Endothelial cell (in vitro differentiated cells): ENCODE measurements around the gene MED13L. TPM values are rescaled to one million over a fixed set of nuclear protein-coding genes. Genes with fewer than 3 reads are reported as not detected.

Source experiments
- DNase-seq: peaks from one replicate; pipeline ENCODE4 v3.0.0; 2021; ENCODE audit warnings: low spot score
- H3K27ac Mint-ChIP-seq: one replicate; pipeline ENCODE4 v1.8.0; 2021; ENCODE audit warnings: mixed read lengths, inconsistent platforms; ENCODE audit not compliant: unreplicated experiment
- H3K27me3 Mint-ChIP-seq: one replicate; pipeline ENCODE4 v1.8.0; 2021; ENCODE audit warnings: mild to moderate bottlenecking, moderate library complexity, mixed read lengths, inconsistent platforms; ENCODE audit not compliant: unreplicated experiment
- H3K36me3 Mint-ChIP-seq: one replicate; pipeline ENCODE4 v1.8.0; 2021; ENCODE audit warnings: mild to moderate bottlenecking, low read depth, mixed read lengths, inconsistent platforms; ENCODE audit not compliant: unreplicated experiment
- H3K4me1 Mint-ChIP-seq: one replicate; pipeline ENCODE4 v1.8.0; 2021; ENCODE audit warnings: mild to moderate bottlenecking, mixed read lengths, inconsistent platforms; ENCODE audit not compliant: unreplicated experiment
- H3K4me3 Mint-ChIP-seq: one replicate; pipeline ENCODE4 v1.8.0; 2021; ENCODE audit warnings: mild to moderate bottlenecking, mixed read lengths, inconsistent platforms; ENCODE audit not compliant: unreplicated experiment
- H3K9me3 Mint-ChIP-seq: one replicate; pipeline ENCODE4 v1.8.0; 2021; ENCODE audit warnings: mixed read lengths, inconsistent platforms; ENCODE audit not compliant: unreplicated experiment
- CTCF ChIP-seq: fragments of 200-600 bp; sonication (generic); IDR thresholded peaks from one replicate; pipeline ENCODE4 v1.5.0; 2021; ENCODE audit warnings: antibody characterized with exemption; ENCODE audit not compliant: unreplicated experiment
- total RNA-seq: library from RNA; stranded (reverse); fragmentation: NEBNext Ultra II Directional; extraction: Animal tissue kit (Norgen Biotek cat#: 25700); gene quantifications from one replicate; pipeline ENCODE4 v1.2.1, GENCODE V29; 2021; ENCODE audit not compliant: unreplicated experiment

MED13L gene
- total RNA-seq, 1 donor from 2014 or later = 97.0 TPM

- no peak overlapping the region for H3K4me3 Mint-ChIP-seq
- no peak overlapping the region for H3K27ac Mint-ChIP-seq
- H3K4me1 Mint-ChIP-seq = no peaks in the 10 kb centered on the region
- TF ChIP-seq CTCF = no peak
- H3K27me3 Mint-ChIP-seq = no peaks in the 10 kb centered on the region
- H3K36me3 Mint-ChIP-seq = no peaks in the 10 kb centered on the region
- H3K9me3 Mint-ChIP-seq = no peaks in the 10 kb centered on the region
- no peak for DNase-seq
Measured at GRCh38 chr12:116227811-116228210, 49.7 kb downstream of the MED13L start.

GRCh38 chr12:116226026-116226425 is 51.5 kb downstream of the MED13L start:
- no peaks in the 10 kb centered on the region for H3K9me3 Mint-ChIP-seq
- H3K27me3 Mint-ChIP-seq = no peaks in the 10 kb centered on the region
- no peak overlapping the region for H3K27ac Mint-ChIP-seq
- no peak for TF ChIP-seq CTCF
- no peaks in the 10 kb centered on the region for H3K36me3 Mint-ChIP-seq
- H3K4me3 Mint-ChIP-seq = no peak overlapping the region
- H3K4me1 Mint-ChIP-seq = no peaks in the 10 kb centered on the region
- DNase-seq = no peak

GRCh38 chr12:116222358-116222757 is 55.1 kb downstream of the MED13L start:
- H3K4me1 Mint-ChIP-seq = no peaks in the 10 kb centered on the region
- no peaks in the 10 kb centered on the region for H3K36me3 Mint-ChIP-seq
- H3K9me3 Mint-ChIP-seq = no peaks in the 10 kb centered on the region
- H3K4me3 Mint-ChIP-seq = no peak overlapping the region
- no peak for TF ChIP-seq CTCF
- no peaks in the 10 kb centered on the region for H3K27me3 Mint-ChIP-seq
- no peak for DNase-seq
- H3K27ac Mint-ChIP-seq = no peak overlapping the region

- Mint-ChIP-seq H3K9me3 (no peaks in the 10 kb centered on the region), H3K4me3 (no peak overlapping the region), H3K36me3 (no peaks in the 10 kb centered on the region), H3K4me1 (peaks cover 4% of the 10 kb centered on the region), H3K27ac (no peak overlapping the region), H3K27me3 (no peaks in the 10 kb centered on the region)
- no peak for TF ChIP-seq CTCF
- DNase-seq = no peak
Measured at GRCh38 chr12:116220756-116221155, 56.7 kb downstream of the MED13L start.

GRCh38 chr12:116217045-116217735 is 60.3 kb downstream of the MED13L start:
- H3K27ac Mint-ChIP-seq = no peak overlapping the region
- DNase-seq = no peak
- peaks cover 16% of the 10 kb centered on the region for H3K4me1 Mint-ChIP-seq
- H3K36me3 Mint-ChIP-seq = no peaks in the 10 kb centered on the region
- H3K27me3 Mint-ChIP-seq = peaks cover 1% of the 10 kb centered on the region
- H3K9me3 Mint-ChIP-seq = no peaks in the 10 kb centered on the region
- TF ChIP-seq CTCF = no peak
- H3K4me3 Mint-ChIP-seq = no peak overlapping the region
